NCI-H1694 treated with DMSO at 0.1 percent for 48 hours (cell line): ENCODE measurements around the gene DNAH14.
A peak's percentile ranks its signal among the peaks of the same experiment; 100 is the strongest.
"Not testable (repeated sequence)": the region's sequence is repeated elsewhere in the genome, so short reads cannot be mapped to it uniquely, and the experiment has no call there.

Experiments
- DNase-seq: peaks from one replicate; lab custom pipeline; 2025; lab: John Stamatoyannopoulos, UW

DNAH14 gene

GRCh38 chr1:225254676-225255075, 325.2 kb downstream of the DNAH14 start:
- no peak for DNase-seq

DNA sequence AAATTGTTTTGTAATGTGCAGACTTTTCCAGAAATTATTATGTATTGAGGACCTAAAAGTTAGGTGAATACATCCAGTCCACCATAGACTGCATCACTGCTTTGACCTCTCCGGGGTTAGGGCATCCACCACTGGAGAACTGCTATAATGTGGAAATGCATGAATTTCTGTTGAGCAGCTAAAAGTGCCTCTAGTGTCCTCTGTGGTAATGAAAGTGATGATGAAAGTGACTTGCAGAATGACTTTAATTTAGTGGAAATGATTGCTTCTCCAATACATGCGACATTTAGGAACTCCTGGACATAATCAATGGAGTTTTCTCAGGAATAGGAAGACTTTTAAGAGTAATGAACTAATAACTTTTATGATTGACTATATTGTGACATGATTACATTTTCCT, 327.6 kb downstream of the DNAH14 start:
- DNase-seq, result no peak

DNA sequence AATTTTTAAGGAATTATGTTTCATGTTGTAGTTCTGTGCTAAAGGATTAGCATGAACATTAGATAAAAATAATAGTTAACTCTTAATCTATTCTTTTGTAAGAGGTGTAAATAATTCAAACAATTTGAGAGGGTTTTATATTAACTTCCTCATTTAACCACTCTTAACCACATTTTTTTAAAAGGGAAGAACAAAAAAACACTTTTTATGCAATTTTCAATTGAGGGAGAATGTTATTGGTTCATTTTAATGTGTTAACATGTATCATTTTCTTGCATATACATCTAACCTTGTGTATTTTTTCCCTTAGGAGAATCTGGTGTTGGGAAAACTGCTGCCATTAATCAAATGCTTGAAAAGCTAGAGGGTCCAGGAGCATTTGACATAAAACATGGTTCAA, 329.3 kb downstream of the DNAH14 start:
- DNase-seq, result no peak

GRCh38 chr1:225259542-225259941, 330.1 kb downstream of the DNAH14 start:
- no peak for DNase-seq

DNA sequence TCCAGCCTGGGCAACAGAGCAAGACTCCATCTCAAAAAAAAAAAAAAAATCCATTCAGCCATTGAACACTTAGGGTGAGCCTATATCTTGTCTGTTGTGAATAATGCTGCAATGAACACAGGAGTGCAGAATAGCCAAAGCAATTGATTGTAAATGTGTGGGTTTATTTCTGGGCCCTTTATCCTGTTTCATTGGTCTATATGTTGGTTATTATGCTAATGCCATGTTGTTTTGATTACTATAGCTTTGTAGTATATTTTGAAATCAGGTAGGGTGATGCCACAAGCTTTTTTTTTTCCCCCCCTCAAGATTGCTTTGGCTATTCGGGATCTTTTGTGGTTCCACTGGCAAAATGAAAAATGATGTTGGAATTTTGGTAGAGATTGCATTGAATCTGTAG, 330.8 kb downstream of the DNAH14 start:
- DNase-seq, result no peak

- no peak for DNase-seq
These were observed 348.0 kb downstream of the DNAH14 start for GRCh38 chr1:225277445-225277844.

DNA sequence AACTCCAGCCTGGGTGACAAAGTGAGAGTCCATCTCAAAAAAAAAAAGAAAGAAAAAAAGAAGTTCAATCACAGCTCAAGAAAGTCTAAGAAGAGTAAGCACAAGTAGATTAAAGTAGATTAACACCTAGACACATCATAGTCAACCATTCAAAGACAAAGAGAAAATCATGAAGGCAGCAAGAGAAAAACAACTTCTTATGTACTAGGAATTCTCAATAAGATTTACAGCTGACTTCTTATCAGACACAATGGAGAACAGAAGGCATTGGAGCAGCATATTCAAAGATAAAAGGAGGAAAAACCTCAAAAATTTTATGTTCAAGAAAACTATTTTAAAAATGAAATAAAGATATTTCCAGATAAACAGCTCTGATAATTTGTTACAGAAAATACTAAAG, 351.1 kb downstream of the DNAH14 start:
- no peak for DNase-seq

DNA sequence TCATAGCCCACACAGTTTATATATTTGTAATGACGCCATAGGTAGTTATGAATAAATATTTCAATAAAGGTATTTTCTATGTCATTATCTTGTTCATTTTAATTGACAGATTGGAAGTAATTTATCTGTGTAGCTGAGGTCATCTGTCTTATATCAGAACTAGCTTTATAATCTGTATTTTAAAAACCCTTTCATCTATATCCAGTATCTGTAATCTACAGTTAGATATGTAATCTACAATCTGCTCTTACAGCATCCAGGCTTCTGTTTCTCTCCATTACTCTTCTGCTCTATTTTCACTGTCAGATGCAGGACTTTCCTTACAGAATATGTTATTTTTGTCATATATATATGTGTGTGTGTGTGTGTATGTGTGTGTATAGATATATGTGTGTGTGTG, 360.8 kb downstream of the DNAH14 start:
- no peak for DNase-seq

DNA sequence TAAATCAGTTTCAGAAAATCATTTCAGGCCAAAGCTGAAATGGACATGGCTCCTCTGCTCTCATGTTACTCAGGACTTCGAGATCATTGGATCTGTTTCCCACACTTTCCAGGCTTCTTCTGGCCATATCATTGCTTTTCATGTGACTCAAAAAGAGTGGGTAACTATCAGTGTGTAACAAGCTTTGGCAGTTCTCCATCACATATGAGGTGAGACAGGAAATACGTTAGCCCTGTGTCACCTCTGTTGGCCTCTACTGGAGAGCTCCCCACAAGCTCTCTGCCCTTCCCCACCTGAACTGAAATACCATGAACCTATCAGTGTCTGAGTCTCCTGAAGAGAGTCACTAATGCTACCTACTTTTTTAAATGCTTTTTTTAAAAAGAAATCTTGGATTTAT, 370.1 kb downstream of the DNAH14 start:
- no peak for DNase-seq

DNA sequence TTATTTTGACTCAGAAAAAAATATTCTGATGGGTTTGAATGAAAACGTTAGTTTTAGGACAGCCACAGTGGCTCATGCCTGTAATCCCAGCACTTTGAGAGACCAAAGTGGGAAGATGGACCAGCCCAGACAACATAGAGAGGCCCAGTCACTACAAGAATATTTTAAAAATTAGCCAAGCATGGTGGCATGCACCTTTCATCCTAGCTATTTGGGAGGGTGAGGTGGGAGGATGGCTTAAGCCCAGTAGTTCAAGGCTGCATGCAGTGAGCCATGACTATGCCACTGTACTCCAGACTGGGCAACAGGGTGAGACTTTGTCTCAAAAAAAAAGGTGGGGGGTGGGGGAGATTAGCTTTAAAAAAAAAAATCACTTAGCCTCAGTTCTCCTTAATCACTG, 370.9 kb downstream of the DNAH14 start:
- no peak for DNase-seq

- DNase-seq, result no peak
These were observed 375.5 kb downstream of the DNAH14 start for GRCh38 chr1:225304996-225305395.

DNA sequence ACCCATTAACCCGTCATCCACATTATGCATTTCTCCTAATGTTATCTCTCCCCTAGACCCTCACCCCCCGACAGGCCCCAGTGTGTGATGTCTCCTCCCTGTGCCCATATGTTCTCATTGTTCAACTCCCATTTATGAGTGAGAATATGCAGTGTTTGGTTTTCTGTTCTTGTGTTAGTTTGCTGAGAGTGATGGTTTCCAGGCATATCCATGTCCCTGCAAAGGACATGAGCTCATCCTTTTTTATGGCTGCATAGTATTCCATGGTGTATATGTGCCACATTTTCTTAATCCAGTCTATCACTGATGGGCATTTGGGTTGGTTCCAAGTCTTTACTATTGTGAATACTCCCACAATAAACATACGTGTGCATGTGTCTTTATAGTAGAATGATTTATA, 381.1 kb downstream of the DNAH14 start:
- DNase-seq, result not testable (repeated sequence)

DNA sequence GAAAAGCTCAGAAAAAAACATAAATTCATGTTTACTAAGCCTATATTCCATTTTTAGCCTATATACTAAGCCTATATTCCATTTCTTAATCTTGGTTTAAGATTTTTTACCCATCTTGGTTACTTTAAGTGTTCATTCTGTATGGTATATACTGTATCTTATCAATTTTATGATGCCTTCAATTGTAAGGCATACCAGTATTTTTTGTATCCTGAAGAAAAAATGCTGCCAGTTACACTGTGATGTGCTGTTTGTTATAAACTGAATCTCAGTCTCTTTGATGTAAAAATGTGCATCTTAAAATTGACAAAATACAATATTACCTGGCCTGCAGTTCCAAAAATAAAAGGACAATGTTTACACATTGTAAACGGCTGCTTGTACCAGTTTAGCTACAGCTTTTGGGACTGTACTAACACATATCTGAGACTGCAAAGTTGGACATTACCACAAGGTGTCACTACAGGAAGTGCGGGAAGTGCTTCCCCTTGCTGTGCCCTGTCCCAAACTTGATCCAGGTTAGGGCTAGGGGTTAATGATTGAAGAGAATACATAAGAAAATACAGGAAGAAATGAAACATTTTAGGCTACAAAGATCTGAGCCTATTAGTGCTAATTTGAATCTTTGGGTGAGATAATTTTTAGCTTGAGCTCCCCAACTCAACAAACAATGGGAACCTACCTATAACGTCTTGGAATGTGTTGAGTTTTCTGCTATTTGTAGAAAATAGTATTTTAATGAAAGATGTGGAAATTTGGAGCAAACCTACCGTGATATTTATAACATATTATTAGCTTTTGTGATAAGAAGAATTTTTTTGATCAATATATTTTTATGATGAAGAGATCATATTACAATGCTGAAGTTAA, 389.5 kb downstream of the DNAH14 start:
- DNase-seq, result peak; percentile 53

- no peak for DNase-seq
These were observed 390.4 kb downstream of the DNAH14 start for GRCh38 chr1:225319871-225320270.

DNA sequence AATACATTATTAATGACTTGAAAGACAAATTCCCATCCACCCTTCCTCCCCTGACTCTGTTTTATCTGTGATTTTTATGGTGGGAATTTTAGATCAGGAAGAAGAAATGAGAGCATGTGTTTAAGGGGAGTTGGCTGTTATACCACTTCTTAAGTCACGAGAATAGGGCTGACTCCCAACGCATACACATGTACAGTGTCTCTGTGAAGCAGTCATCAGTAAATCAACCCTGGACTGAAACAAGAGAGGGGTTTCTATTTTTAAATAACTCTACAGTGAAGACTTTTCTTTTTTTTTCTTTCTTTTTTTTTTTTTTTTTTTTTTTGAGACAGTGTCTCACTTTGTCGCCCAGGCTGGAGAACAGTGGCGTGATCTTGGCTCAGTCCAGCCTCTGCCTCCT, 392.3 kb downstream of the DNAH14 start:
- no peak for DNase-seq

DNA sequence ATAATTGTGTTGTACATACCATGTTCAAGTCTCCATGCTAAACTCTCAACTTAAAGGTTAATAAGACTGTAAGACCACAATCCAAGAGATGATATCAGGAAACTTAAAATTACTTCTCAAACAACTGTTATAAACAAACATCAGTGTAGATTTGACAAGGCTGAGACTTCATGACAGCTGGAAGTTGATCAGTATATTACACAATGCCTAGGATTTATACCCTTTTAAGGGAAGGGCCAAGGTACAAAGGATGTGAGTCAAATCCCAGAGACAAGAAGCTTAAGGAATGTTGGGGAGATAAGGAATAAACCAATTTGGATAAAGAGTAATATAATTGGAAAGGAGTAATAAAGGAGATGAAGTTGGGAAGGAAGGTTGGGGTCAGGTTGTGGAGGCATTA, 399.6 kb downstream of the DNAH14 start:
- no peak for DNase-seq

GRCh38 chr1:225329996-225330395, 400.5 kb downstream of the DNAH14 start:
- DNase-seq, result not testable (repeated sequence)

DNA sequence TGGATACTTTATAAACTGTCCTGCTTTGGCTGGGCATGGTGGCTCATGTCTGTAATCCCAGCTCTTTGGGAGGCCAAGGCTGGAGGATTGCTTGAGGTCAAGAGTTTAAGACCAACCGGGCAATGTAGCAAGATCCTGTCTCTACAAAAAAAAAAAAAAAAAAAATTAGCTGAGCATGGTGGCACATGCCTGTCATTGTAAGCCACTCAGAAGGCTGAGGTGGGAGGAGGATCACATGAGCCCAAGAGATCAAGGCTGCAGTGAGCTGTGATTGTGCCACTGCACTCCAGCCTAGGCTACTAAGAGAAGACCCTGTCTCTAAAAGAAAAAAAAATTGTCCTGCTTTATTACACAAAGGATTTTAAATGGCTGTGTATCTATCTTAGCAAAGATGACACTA, 403.2 kb downstream of the DNAH14 start:
- DNase-seq, result no peak

GRCh38 chr1:225335098-225335778, 405.8 kb downstream of the DNAH14 start:
- not testable (repeated sequence) for DNase-seq

- DNase-seq, result no peak
These were observed 409.1 kb downstream of the DNAH14 start for GRCh38 chr1:225338545-225338944.

DNA sequence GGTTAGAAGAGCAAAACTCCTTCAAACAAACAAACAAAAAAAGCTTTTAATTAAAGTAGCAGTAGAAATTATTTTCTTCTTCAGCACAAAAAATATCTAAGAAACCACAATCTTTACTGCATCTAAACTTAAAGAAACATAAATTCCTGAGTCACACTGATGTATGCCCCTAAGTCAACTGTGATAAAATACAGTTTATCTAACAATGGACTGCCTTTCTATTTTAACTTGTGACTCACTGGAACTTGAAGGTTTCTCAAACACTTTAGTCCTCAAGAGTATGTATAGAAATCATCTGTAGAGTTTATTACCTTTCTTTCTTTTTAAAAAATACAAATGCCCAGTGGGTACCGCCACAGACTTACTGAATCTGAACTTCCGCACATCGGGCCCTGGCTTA, 412.2 kb downstream of the DNAH14 start:
- no peak for DNase-seq

- no peak for DNase-seq
These were observed 413.2 kb downstream of the DNAH14 start for GRCh38 chr1:225342695-225343094.

- DNase-seq, result peak; percentile 24
These were observed 414.1 kb downstream of the DNAH14 start for GRCh38 chr1:225343618-225344017.
